ENCODE data around the gene DRG2. TPM values are rescaled to one million over a fixed set of nuclear protein-coding genes. Genes with fewer than 3 reads are reported as not detected.

DRG2 gene
- polyA plus RNA-seq, 3 donors: 26.9 to 36.1 (median 32.0) TPM

DNA sequence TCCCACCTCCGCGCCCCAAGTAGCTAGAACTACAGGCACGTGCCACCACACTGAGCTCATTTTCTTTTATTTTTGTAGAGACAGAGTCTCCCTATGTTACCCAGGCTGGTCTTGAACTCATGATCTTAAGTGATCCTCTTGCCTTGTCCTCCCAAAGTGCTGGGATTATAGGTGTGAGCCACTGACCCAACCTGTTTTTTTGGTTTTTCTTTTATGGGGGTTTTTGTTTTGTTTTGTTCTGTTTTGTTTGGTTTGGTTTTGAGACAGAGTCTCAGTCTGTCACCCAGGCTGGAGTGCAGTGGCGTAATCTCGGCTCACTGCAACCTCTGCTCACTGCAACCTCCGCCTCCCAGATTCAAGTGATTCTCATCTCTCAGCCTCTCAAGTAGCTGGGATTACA lies 32.2 kb upstream of the DRG2 start:
- H3K9me3 ChIP-seq (replicated peaks in 1 of 2; ENCODE audit: control insufficient read depth in 1 of 2, insufficient read depth in 1 of 2, low read length in 2 of 2): no peaks in the 10 kb centered on the region
- H3K27me3 Mint-ChIP-seq (ENCODE audit: low read depth in 3 of 3): no peaks in the 10 kb centered on the region
- DNase-seq: no peak
- no peak overlapping the region for H2AFZ ChIP-seq (ENCODE audit: insufficient read depth, low read depth, low read length, poor library complexity, severe bottlenecking)
- no peak overlapping the region for H3K4me3 Mint-ChIP-seq
- peaks cover 33 to 71% of the 10 kb centered on the region in 2 donors for H3K36me3 ChIP-seq (replicated peaks in 1 of 2; ENCODE audit: control insufficient read depth in 1 of 2, insufficient read depth in 2 of 2, low read length in 2 of 2)
- H3K9ac ChIP-seq (ENCODE audit: insufficient read depth, low read length, poor library complexity, severe bottlenecking): no peak overlapping the region
- 100% methylated on average over 1 of the region's 6 CpGs for WGBS (ENCODE audit: insufficient coverage)
- intact Hi-C loops (cut with micrococcal nuclease): no loop called here
- peaks cover 5% of the 10 kb centered on the region for H3K4me1 Mint-ChIP-seq
- peaks cover 52 to 72% of the 10 kb centered on the region in 2 donors for H3K36me3 Mint-ChIP-seq
- H3K4me1 ChIP-seq (ENCODE audit: control insufficient read depth in 1 of 2, insufficient read depth in 2 of 2, low read length in 2 of 2): no peaks in the 10 kb centered on the region
- peak overlapping the region in 1 of 7 donors; percentile 26 for H3K27ac Mint-ChIP-seq
- TF ChIP-seq, protein P1, sequence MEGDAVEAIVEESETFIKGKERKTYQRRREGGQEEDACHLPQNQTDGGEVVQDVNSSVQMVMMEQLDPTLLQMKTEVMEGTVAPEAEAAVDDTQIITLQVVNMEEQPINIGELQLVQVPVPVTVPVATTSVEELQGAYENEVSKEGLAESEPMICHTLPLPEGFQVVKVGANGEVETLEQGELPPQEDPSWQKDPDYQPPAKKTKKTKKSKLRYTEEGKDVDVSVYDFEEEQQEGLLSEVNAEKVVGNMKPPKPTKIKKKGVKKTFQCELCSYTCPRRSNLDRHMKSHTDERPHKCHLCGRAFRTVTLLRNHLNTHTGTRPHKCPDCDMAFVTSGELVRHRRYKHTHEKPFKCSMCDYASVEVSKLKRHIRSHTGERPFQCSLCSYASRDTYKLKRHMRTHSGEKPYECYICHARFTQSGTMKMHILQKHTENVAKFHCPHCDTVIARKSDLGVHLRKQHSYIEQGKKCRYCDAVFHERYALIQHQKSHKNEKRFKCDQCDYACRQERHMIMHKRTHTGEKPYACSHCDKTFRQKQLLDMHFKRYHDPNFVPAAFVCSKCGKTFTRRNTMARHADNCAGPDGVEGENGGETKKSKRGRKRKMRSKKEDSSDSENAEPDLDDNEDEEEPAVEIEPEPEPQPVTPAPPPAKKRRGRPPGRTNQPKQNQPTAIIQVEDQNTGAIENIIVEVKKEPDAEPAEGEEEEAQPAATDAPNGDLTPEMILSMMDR (IDR thresholded peaks at IDR 0.05): no peak
- H3K4me2 ChIP-seq (replicated peaks; ENCODE audit: extremely low read depth, low read length, poor library complexity, severe bottlenecking): no peak overlapping the region
- H3K4me3 ChIP-seq (replicated peaks in 1 of 3; ENCODE audit: low read depth in 2 of 3, low read length in 3 of 3): no peak overlapping the region
- H3K27me3 ChIP-seq (ENCODE audit: control insufficient read depth in 2 of 2, insufficient read depth in 2 of 2, low read length in 2 of 2): no peaks in the 10 kb centered on the region
- H4K20me1 ChIP-seq (ENCODE audit: insufficient read depth, low read length): no peaks in the 10 kb centered on the region
- H3K79me2 ChIP-seq (ENCODE audit: insufficient read depth, low read length): no peaks in the 10 kb centered on the region
- H3K27ac ChIP-seq (ENCODE audit: low read depth in 1 of 2, low read length in 2 of 2): no peak overlapping the region
- no peaks in the 10 kb centered on the region for H3K9me3 Mint-ChIP-seq

DNA sequence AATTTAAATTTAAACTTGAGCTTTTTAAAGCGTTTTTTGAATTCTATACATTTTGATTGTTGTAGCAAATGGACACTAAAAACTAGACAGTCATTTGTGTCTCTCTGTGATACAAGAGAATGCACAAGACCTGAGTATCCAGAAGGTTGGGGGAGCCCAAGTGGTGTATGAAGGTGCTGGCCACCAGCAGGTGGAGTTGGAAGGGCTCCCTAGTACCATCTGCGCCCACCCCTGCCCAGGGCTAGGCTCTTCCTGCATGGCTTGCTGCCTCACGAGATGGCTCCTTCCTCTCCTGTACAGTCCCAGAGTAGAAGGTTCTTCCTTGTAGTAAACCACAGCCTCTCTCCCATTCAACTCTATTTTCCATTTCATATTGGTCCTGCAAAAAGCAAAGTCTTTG lies 31.5 kb upstream of the DRG2 start:
- peaks cover 37 to 71% of the 10 kb centered on the region in 2 donors for H3K36me3 ChIP-seq (replicated peaks in 1 of 2; ENCODE audit: control insufficient read depth in 1 of 2, insufficient read depth in 2 of 2, low read length in 2 of 2)
- 50% methylated on average over 2 of the region's 3 CpGs for WGBS (ENCODE audit: insufficient coverage)
- intact Hi-C loops (cut with micrococcal nuclease): no loop called here

More for the DNA sequence above, 31.5 kb upstream of the DRG2 start:
- Histone ChIP-seq H3K79me2 (ENCODE audit: insufficient read depth, low read length) (no peaks in the 10 kb centered on the region), H4K20me1 (ENCODE audit: insufficient read depth, low read length) (no peaks in the 10 kb centered on the region), H3K4me1 (ENCODE audit: control insufficient read depth in 1 of 2, insufficient read depth in 2 of 2, low read length in 2 of 2) (no peaks in the 10 kb centered on the region), H3K27me3 (ENCODE audit: control insufficient read depth in 2 of 2, insufficient read depth in 2 of 2, low read length in 2 of 2) (no peaks in the 10 kb centered on the region), H2AFZ (ENCODE audit: insufficient read depth, low read depth, low read length, poor library complexity, severe bottlenecking) (no peak overlapping the region), H3K9me3 (replicated peaks in 1 of 2; ENCODE audit: control insufficient read depth in 1 of 2, insufficient read depth in 1 of 2, low read length in 2 of 2) (no peaks in the 10 kb centered on the region), H3K9ac (ENCODE audit: insufficient read depth, low read length, poor library complexity, severe bottlenecking) (no peak overlapping the region), H3K27ac (ENCODE audit: low read depth in 1 of 2, low read length in 2 of 2) (no peak overlapping the region), H3K4me3 (replicated peaks in 1 of 3; ENCODE audit: low read depth in 2 of 3, low read length in 3 of 3) (no peak overlapping the region), H3K4me2 (replicated peaks; ENCODE audit: extremely low read depth, low read length, poor library complexity, severe bottlenecking) (no peak overlapping the region)
- Mint-ChIP-seq H3K9me3 (no peaks in the 10 kb centered on the region), H3K27ac (peak overlapping the region in 3 of 7 donors; percentile 24 to 75 (median 54)), H3K36me3 (peaks cover 54 to 77% of the 10 kb centered on the region in 2 donors), H3K27me3 (ENCODE audit: low read depth in 3 of 3) (no peaks in the 10 kb centered on the region), H3K4me1 (peaks cover 5% of the 10 kb centered on the region), H3K4me3 (no peak overlapping the region)
- TF ChIP-seq, protein P1 (IDR thresholded peaks at IDR 0.05): no peak
- no peak for DNase-seq

All from CD14-positive monocyte (primary cell).